DMS53 (cell line): Measurements from ENCODE around the gene ZNF710.
"Not testable (repeated sequence)": the region's sequence is repeated elsewhere in the genome, so short reads cannot be mapped to it uniquely, and the experiment has no call there.

Source experiments
- DNase-seq: peaks from one replicate; lab custom pipeline; 2025; lab: John Stamatoyannopoulos, UW

The ZNF710 gene

GRCh38 chr15:90104551-90104950 is 103.4 kb downstream of the ZNF710 start:
- peak; percentile 74 for DNase-seq

GRCh38 chr15:90105521-90105920 is 104.4 kb downstream of the ZNF710 start:
- no peak for DNase-seq

DNA sequence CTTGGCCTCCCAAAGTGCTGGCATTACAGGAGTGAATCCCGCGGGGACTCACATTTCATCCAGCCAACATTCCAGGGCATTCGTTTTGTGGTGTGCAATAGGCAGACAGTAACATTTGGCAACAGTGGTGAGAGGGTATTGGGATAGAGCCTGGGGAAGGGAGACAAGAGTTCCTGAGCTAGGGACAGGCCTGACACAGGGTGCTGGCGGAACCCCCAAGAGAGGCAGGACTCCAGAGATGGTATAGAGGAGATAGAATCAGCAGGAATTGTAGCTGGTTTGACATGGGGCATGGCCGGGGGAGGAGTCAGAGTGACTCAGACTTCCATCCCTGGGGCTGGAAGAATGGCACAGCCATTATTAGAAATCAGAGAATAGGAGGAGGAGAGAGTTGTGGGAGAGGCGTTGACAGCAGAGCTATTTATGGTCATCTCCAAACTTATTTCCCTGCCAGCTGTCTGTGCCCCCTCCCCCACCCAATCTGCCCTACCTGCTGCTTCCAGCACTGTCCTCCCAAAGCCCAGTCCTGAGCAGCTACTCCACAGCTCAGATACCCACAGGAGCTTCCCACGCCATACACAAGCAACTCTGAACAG is 105.5 kb downstream of the ZNF710 start:
- peak; percentile 88 for DNase-seq

DNA sequence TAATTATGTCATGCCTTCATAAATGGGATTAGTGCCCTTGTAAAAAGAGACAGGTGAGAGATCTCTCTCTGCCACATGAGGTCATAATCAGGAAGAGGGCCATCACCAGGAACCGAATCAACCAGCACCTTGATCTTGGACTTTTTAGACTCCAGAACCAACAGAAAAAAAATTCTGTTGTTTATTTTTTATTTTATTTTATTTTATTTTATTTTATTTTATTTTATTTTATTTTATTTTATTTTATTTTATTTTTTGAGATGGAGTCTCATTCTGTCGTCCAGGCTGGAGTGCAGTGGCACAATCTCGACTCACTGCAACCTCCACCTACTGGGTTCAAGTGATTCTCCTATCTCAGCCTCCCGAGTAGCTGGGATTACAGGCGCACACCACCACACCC is 106.9 kb downstream of the ZNF710 start:
- DNase-seq = not testable (repeated sequence)

- not testable (repeated sequence) for DNase-seq
Measured at GRCh38 chr15:90109163-90109751, 108.1 kb downstream of the ZNF710 start.

DNA sequence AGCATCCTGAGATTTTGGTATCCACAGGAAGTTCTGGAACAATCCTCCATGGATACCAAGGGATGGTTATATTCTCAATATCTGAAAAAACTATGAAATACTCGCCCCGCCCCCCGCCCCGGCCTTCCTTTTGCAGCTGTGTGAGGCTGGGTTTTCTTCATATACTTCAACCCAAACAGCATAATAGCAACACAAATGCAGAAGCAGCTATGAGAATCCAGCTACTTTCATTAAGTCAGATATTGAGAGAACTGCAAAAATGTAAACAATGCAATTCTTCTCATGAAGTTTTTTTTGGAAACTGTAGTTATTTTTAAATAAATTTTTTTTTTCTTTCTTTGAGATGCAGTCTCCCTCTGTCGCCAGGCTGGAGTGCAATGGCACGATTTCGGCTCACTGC is 112.0 kb downstream of the ZNF710 start:
- DNase-seq = no peak

DNA sequence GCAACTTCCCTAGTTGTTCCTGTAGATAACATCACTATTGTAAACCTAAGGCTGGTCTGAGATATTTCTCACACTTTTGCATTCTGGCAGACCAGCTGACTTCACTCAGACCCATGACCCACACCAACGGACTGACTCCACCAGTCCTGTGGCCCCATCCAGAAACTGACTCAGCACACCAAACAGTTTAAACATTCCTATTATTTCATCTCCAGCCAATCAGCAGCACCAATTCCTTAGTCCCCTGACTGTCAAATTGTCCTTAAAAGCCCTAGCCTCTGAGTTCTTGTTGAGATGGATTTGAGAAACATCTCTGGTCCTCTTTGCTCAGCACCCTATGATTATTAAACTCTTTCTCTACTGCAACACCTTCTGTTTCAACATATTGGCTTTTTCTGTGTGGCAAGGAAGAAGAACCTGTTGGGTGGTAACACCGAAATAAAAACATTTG is 113.4 kb downstream of the ZNF710 start:
- no peak for DNase-seq

GRCh38 chr15:90115783-90116182 is 114.7 kb downstream of the ZNF710 start:
- DNase-seq = no peak

- no peak for DNase-seq
Measured at GRCh38 chr15:90119367-90119766, 118.2 kb downstream of the ZNF710 start.

DNA sequence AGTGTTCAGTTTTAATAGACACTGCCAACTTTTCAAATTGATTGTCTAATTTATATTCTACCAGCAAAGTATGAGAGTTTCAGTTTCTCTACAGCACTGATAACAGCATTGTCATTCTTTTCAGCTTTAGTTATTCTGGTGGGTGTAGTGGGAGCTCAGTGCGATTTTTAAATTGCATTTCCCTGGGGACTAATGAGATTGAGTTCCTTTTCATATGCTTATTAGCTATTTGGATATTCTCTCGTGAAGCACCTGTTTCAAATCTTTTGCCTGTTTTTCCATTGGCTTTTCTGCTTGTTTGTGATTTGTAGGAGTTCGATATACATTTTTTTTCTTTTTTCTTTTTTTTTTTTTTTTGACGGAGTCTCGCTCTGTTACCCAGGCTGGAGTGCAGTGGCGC is 120.0 kb downstream of the ZNF710 start:
- no peak for DNase-seq

DNA sequence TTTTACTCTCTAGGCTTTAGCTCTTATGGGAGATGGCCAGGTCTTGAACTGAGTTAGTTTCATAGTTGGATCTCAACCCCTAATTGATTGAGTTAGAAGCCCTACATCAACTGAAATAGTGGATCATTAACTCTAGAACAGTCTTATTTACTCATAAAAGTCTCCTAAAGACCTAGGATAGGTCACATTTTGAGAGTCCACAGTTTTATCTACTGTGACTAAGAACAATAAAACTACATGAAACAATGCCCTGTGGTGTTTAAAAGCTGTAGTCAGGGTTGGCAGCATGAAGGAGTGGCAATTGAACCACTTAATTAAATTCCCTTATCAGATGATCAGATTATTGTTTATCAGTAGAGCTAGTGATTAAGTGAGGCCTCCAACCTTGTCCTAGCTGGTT is 123.4 kb downstream of the ZNF710 start:
- no peak for DNase-seq

GRCh38 chr15:90126022-90126421 is 124.9 kb downstream of the ZNF710 start:
- DNase-seq = peak; percentile 29

DNA sequence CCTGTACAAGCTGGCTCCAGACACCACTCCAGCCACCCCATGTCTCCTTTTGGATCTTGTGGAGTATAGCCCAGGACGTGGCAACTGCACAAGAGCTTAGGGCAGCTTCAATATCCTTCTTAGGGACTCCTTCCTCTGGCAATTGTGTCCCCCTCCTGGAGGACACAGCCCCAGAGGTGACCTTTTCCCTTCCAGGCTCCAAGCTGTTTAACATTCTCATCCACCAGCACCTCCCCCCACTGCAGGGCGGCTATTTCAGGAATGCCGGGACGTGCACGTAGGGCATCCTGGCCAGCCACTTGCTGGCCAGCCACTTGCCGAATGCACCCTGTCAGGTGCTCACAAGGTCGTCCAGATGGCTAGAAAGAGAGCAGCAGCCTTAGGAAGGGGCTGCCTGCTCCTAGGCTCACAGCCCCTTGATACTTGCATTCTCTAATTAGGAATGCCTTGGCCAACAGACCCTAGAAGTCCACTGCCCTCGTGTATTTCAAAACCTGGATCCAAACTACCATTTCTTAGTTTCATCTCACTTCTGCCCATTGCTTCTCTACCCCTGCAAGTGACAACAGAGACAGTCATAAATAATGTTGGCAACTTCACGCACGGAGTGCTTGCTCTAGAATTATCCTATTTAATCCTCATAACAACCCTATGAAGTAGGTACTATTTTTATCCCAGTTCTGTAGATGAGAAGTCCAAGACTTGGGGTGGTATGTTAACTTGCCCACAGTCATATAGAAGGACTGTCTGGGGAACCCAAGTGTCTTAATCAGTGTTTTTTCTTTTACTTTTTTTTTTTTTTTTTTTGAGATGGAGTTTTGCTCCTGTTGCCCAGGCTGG is 125.7 kb downstream of the ZNF710 start:
- peak; percentile 65 for DNase-seq

- no peak for DNase-seq
Measured at GRCh38 chr15:90130291-90130690, 129.2 kb downstream of the ZNF710 start.
